GM18870 (cell line): Measurements from ENCODE around the gene PEX26.
"Not testable (repeated sequence)": the region's sequence is repeated elsewhere in the genome, so short reads cannot be mapped to it uniquely, and the experiment has no call there.

ENCODE experiments used
- ATAC-seq: cut with Tn5 transposase; IDR thresholded peaks from one replicate; pipeline ENCODE4 v1.9.1; 2021; ENCODE audit warnings: moderate library complexity; ENCODE audit not compliant: unreplicated experiment

The PEX26 gene

DNA sequence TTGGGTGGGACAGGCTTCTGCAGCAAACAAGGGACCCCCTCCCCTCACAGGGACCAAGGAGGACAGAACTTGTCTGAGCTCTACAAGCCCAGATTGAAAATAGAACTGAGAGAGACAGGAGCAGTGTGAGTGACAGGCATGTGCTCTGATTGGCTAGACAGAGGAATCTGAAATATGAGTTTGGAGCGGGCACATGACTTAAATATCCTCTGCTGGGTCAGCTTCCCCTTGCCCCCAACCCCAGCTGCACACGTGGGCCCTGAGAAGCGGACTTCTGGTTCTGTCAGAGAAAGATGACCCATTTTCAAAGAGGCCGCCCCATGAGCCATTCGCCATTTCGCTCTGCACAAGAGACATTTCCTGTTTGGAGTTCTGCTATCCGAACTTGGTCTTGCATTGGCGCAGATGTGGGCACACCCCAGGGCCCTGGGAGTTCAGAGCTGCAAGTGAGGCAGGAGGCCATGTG, 38.1 kb downstream of the PEX26 start:
- no peak for ATAC-seq

DNA sequence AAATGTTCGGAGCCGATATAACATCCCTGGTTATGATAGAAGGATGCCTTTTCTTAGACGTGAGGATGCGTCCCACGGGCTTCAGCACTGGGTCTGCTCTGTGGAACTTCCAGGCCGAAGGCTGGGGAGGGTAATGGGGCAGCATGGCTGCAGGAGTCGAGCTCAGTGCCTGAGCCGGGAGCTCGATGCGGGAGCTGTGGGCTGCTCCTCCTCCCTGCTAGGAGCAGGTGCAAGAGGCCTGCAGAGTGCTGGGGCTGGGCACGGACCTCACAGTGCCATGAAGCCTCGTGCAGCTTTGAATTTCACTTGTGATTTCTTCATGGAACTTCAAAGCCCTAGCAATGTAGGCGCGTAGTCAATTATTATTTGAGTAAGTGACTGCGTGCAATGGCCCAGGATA, 38.8 kb downstream of the PEX26 start:
- ATAC-seq, result no peak

- ATAC-seq, result no peak
Measured at GRCh38 chr22:18118345-18118915, 40.6 kb downstream of the PEX26 start.

DNA sequence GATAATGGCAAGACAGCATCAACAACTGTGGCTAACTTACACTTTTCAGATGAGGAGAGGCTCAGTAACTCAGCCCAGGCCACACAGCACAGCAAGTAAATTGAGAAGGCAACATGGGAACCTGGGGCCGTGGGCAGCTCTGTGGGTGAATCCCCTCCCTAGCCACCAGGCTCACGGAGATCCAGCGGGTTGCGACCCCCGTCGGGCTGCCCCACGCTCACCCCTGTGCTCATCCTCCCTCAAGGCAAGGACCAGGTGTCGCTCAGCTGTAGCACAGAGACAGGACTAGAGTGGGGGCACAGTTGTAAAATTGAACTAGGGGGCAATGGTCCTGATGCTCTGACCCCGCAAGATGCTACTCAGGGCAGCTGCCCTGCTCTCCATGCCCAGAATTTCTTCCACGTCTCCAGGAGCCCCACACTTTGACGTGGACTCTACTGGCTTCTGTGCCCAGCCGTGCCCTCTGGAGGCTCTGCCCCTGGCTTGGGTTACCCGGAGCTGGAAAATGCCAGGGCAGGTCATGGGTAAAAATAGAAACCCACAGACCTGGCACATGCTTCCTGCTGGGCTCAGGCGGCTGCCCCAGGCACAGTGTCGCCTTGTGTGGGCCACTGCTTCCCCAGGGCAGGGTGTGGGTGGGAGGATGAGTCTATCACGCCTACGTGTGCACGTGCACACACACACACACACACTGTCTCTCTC, 41.8 kb downstream of the PEX26 start:
- no peak for ATAC-seq

DNA sequence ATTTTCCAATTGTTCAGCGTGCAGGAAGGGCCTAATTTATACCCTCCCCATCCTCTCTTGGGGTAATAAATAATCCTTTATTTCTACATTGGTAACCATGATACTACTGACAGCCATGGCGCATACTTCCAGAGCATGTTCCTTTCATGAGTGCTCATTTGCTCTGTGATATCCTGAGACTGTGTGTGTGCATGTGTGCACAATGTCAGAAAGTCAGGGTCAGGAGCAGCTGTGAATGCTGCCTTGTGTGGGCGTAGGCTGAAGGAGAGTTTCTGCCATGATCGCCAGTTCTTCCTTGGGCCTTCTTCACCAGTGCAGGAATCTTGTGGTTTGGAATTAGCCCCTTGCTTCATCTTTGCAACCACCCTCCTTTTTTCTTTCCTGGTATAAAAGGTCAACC, 43.1 kb downstream of the PEX26 start:
- ATAC-seq, result no peak

- no peak for ATAC-seq
Measured at GRCh38 chr22:18121506-18121905, 43.7 kb downstream of the PEX26 start.

DNA sequence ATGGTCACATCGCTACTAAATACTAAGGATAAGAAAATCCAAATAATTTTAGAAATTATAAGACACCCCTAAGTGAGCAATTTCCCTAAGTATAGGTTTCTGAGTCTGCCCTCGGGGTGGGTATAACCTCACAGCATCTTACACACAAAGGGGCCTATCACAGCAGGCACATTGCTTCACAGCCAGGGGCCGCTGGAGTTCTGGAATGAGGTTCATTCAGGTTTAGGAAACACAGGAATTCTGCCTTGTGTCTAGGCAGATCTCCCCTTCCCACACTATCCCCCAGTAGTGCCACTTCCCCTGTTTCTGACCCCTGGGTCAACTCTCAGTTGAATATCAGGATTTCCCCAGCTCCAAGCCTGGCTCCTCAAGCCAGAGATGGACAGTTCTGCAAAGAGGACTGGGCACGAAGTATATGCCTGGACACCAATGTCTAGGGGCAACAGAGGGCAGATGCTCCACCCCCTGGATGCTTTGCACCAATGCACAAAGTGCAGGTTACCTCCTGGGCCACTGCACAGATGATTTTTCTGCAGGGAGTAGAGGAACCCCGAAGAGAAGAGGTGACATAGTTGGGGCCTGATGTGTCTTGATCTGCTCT, 44.3 kb downstream of the PEX26 start:
- ATAC-seq, result no peak

DNA sequence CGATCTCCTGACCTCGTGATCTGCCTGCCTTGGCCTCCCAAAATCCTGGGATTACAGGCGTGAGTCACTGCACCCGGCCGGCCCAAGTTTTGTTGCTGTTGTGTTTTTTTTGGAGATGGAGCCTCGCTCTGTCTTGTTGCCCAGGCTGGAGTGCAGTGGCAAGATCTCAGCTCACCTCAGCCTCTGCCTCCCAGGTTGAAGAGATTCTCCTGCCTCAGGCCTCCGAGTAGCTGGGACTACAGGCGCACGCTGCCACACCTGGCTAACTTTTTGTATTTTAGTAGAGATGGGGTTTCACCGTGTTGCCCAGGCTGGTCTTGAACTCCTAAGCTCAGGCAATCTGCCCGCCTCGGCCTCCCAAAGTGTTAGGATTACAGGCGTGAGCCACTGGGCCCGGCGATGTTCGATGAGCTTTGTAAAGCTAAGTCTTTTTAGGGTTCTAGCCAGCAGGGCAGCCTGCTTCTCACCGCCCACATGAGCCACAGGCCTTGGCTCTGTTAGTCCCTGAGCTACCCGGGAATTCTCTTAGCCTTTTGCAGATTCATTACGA, 45.8 kb downstream of the PEX26 start:
- not testable (repeated sequence) for ATAC-seq

GRCh38 chr22:18126606-18127005, 48.8 kb downstream of the PEX26 start:
- no peak for ATAC-seq

DNA sequence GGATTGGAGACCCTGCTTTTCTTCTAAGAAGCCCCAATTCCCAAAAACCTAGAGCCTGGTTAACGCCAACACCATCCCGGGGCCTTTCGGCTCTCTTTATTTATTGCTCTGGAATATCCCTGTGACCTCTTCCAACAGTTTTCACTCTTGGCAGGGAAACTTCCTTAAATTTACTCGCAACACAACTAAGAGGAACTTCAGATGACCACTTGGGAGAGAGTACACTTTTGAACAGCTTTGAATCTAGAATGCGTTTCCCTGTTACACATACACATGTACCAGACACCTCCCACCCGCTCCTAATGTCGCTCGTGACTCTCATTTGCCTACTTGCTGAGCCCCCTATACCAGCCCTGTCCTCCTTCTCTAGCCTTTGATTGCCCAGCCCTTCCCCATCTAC, 52.2 kb downstream of the PEX26 start:
- ATAC-seq, result no peak

DNA sequence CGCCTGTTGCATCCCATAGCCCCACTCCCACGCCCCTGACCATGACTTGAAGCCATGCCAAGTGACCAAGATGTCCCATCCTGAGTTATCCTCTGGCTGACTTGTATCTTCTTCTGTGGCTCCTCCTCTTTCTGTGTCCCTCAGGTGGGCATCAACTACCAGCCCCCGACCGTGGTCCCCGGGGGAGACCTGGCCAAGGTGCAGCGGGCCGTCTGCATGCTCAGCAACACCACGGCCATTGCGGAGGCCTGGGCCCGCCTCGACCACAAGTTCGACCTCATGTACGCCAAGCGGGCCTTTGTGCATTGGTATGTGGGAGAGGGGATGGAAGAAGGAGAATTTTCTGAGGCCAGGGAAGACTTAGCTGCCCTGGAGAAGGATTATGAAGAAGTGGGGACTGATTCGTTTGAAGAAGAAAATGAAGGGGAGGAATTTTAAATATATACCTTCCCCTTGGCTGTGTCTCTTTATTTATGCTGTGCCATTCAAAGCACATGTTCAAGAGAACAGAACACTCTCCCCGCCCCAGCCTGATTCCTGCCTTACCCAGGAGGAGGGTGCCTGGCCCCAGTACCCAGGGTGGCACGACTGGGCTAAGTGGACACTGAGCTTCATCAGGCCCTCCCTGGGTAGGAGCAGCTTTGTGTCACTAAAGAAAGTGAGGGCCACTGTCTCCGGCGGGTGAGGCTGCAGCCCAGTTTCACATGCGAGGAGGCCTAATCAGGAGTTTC, 53.1 kb downstream of the PEX26 start:
- ATAC-seq, result no peak

GRCh38 chr22:18133452-18133851, 55.7 kb downstream of the PEX26 start:
- no peak for ATAC-seq

GRCh38 chr22:18136563-18137320, 59.0 kb downstream of the PEX26 start:
- ATAC-seq, result no peak

GRCh38 chr22:18141004-18141403, 63.2 kb downstream of the PEX26 start:
- not testable (repeated sequence) for ATAC-seq

DNA sequence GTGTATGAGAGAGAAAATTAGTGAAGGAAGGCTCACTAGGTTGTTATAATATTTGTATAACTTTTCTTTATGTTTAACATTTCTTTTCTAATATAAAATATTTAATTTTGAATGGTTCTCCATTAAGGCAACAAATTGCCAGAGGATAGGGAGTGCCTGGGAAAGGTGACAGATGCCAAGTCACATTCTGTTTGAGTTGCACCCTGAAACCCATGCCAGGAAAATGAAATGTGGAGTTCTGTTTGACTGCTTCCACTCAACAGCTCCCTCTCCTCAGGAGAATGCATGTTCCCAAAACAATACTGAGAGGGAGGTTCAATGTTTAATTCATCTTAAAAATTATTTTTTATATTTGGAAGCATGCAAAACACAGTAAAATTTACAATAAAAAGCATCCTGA, 66.3 kb downstream of the PEX26 start:
- no peak for ATAC-seq

- ATAC-seq, result no peak
Measured at GRCh38 chr22:18145676-18146388, 68.0 kb downstream of the PEX26 start.

- no peak for ATAC-seq
Measured at GRCh38 chr22:18146389-18146753, 68.6 kb downstream of the PEX26 start.

GRCh38 chr22:18147791-18148190, 70.0 kb downstream of the PEX26 start:
- ATAC-seq, result no peak

DNA sequence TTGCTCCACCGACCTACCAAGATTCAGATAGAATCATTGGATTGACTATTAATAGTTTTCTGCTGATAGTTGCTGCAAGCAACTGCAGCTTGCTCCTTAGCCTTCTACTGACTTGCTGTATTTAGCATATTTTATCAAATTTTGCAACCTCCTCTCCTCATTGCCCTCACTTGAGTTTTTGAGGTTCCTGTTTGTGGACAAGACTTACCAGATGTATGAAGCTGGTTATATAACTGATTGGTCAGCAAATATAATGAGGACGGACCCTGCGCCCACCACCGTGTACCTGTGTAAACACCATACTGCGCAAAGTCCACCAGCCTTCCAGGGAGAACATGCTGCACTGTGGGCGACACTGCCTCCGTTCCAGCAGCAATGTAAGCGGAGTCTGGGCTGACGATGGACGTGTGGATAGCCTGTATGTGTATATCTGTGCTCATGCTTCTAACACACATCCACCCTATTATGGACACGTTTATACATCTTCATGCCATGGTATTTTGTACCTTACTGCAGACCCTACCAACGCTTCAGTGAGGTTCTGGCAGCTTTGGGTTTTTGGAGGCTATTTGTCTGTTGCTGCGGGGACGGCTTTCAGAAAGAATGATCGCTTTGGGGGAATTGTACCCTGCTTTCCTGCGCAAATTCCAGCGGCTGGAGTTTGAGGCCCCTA, 70.6 kb downstream of the PEX26 start:
- ATAC-seq, result no peak

- ATAC-seq, result no peak
Measured at GRCh38 chr22:18152519-18152918, 74.7 kb downstream of the PEX26 start.
